IMR-90 (cell line): Measurements from ENCODE around the gene DMD. TPM values are rescaled to one million over a fixed set of nuclear protein-coding genes. Genes with fewer than 3 reads are reported as not detected.

ENCODE experiments used
- ATAC-seq: fragments of 200-7000 bp; cut with Tn5 transposase; 2 replicates; pipeline ENCODE4 v1.9.1; 2020; ENCODE audit warnings: low read depth, mild to moderate bottlenecking, moderate library complexity
- BruUV-seq: library from RNA; stranded (reverse); fragments of 400-500 nt; replicated peaks from 2 replicates; lab custom pipeline; 2021; lab: Mats Ljungman, UMichigan
- CTCF ChIA-PET: fragments of 300-600 bp; formaldehyde crosslinking; extraction: SDS; loops from one replicate; lab custom pipeline; 2021; ENCODE audit warnings: antibody characterized with exemption; lab: Yijun Ruan, JAX
- POLR2A ChIA-PET: fragments of 300-600 bp; sonication (Branson Sonifier 250); formaldehyde crosslinking; loops from one replicate; lab custom pipeline; 2022; ENCODE audit warnings: antibody characterized with exemption; ENCODE audit not compliant: unreplicated experiment; lab: Charles Lee
- DNase-seq: peaks from one replicate; pipeline ENCODE4 v3.0.0; 2013
- H2AFZ ChIP-seq: replicated peaks from 2 replicates; pipeline ENCODE3; 2013; ENCODE audit warnings: low read length, mild to moderate bottlenecking; ENCODE audit not compliant: poor library complexity
- H2AK5ac ChIP-seq: 2 replicates; pipeline ENCODE4 v1.6.1; 2013; ENCODE audit warnings: low read depth, low read length, inconsistent platforms
- H2AK9ac ChIP-seq: replicated peaks from 2 replicates; pipeline ENCODE3; 2013; ENCODE audit warnings: mild to moderate bottlenecking, low read depth, low read length, moderate library complexity; ENCODE audit not compliant: poor library complexity
- H2BK120ac ChIP-seq: 2 replicates; pipeline ENCODE4 v1.6.1; 2013; ENCODE audit warnings: low read depth, low read length, inconsistent platforms
- H2BK15ac ChIP-seq: 3 replicates; pipeline ENCODE4 v1.6.1; 2013; ENCODE audit warnings: low read depth, low read length, inconsistent platforms
- H2BK20ac ChIP-seq: 2 replicates; pipeline ENCODE4 v1.6.1; 2013; ENCODE audit warnings: low read depth, mild to moderate bottlenecking, inconsistent platforms, low read length, moderate library complexity
- H2BK5ac ChIP-seq: 2 replicates; pipeline ENCODE4 v1.6.1; 2013; ENCODE audit warnings: mild to moderate bottlenecking, low read depth, low read length, inconsistent platforms; ENCODE audit not compliant: poor library complexity, severe bottlenecking
- H3K14ac ChIP-seq: replicated peaks from 2 replicates; pipeline ENCODE4 v1.6.1; 2013; ENCODE audit warnings: low read depth, low read length, inconsistent platforms
- H3K18ac ChIP-seq: 2 replicates; pipeline ENCODE4 v1.6.1; 2013; ENCODE audit warnings: low read depth, low read length, control low read depth
- H3K23ac ChIP-seq: 2 replicates; pipeline ENCODE4 v1.6.1; 2013; ENCODE audit warnings: low read depth, low read length, inconsistent platforms
- H3K27ac ChIP-seq: 2 replicates; pipeline ENCODE4 v1.5.1; 2013; ENCODE audit warnings: mild to moderate bottlenecking, control low read depth, low read length; ENCODE audit not compliant: insufficient read depth
- H3K27me3 ChIP-seq: 2 replicates; pipeline ENCODE4 v1.6.1; 2013; ENCODE audit warnings: low read length; ENCODE audit not compliant: control insufficient read depth, insufficient read depth
- H3K36me3 ChIP-seq: 2 replicates; pipeline ENCODE4 v1.6.1; 2013; ENCODE audit warnings: low read length, mixed read lengths; ENCODE audit not compliant: control insufficient read depth, insufficient read depth
- H3K4ac ChIP-seq: 2 replicates; pipeline ENCODE4 v1.6.1; 2013; ENCODE audit warnings: low read depth, low read length, inconsistent platforms
- H3K4me1 ChIP-seq: 2 replicates; pipeline ENCODE4 v1.6.1; 2013; ENCODE audit warnings: low read length, mixed read lengths; ENCODE audit not compliant: control insufficient read depth, insufficient read depth
- H3K4me2 ChIP-seq: 2 replicates; pipeline ENCODE4 v1.6.1; 2013; ENCODE audit warnings: low read depth, mild to moderate bottlenecking, control low read depth, low read length, moderate library complexity
- H3K4me3 ChIP-seq: 2 replicates; pipeline ENCODE4 v1.5.1; 2013; ENCODE audit warnings: low read depth, mild to moderate bottlenecking, control low read depth, low read length, moderate library complexity; ENCODE audit not compliant: insufficient read depth
- H3K56ac ChIP-seq: 2 replicates; pipeline ENCODE4 v1.6.1; 2013; ENCODE audit warnings: low read length, inconsistent platforms; ENCODE audit not compliant: insufficient read depth; ENCODE audit errors: extremely low read depth
- H3K79me1 ChIP-seq, 2 experiments: 2 replicates each; pipeline ENCODE4 v1.6.1; 2013; ENCODE audit warnings: low read length in 2 of 2, inconsistent platforms in 1 of 2, low read depth in 1 of 2
- H3K9ac ChIP-seq: 2 replicates; pipeline ENCODE4 v1.6.1; 2013; ENCODE audit warnings: low read depth, low read length, control low read depth
- H3K9me1 ChIP-seq: 2 replicates; pipeline ENCODE4 v1.6.1; 2013; ENCODE audit warnings: low read length, inconsistent platforms; ENCODE audit not compliant: insufficient read depth
- H3K9me3 ChIP-seq: 2 replicates; pipeline ENCODE4 v1.6.1; 2013; ENCODE audit warnings: low read length; ENCODE audit not compliant: control insufficient read depth, insufficient read depth
- H4K20me1 ChIP-seq: 2 replicates; pipeline ENCODE4 v1.6.1; 2013; ENCODE audit warnings: low read length, inconsistent platforms; ENCODE audit not compliant: insufficient read depth
- H4K5ac ChIP-seq: 2 replicates; pipeline ENCODE4 v1.6.1; 2013; ENCODE audit warnings: mild to moderate bottlenecking, low read depth, low read length, control low read depth
- H4K8ac ChIP-seq, 2 experiments: 2 replicates each; pipeline ENCODE4 v1.6.1; 2013; ENCODE audit warnings: low read depth in 2 of 2, low read length in 2 of 2, control low read depth in 1 of 2, inconsistent platforms in 1 of 2
- H4K91ac ChIP-seq: 2 replicates; pipeline ENCODE4 v1.6.1; 2013; ENCODE audit warnings: low read depth, low read length, inconsistent platforms; ENCODE audit not compliant: insufficient read depth
- MAFK ChIP-seq: IDR thresholded peaks from 2 replicates; pipeline ENCODE4 v1.6.1; 2012; ENCODE audit warnings: low read depth, low read length, improper control_type of control experiment
- MXI1 ChIP-seq: IDR thresholded peaks from 2 replicates; pipeline ENCODE4 v1.6.1; 2012; ENCODE audit warnings: low read depth, mild to moderate bottlenecking, low read length, moderate library complexity, borderline replicate concordance
- RAD21 ChIP-seq: IDR thresholded peaks from 2 replicates; pipeline ENCODE4 v1.6.1; 2012; ENCODE audit warnings: low read length, improper control_type of control experiment
- RFX5 ChIP-seq: IDR thresholded peaks from 2 replicates; pipeline ENCODE4 v1.8.0; 2012; ENCODE audit warnings: low read depth, mild to moderate bottlenecking, low read length, moderate library complexity
- SMC3 ChIP-seq: fragments of 150-350 bp; IDR thresholded peaks from 2 replicates; pipeline ENCODE4 v1.6.1; 2016; ENCODE audit warnings: low read depth, mild to moderate bottlenecking, antibody characterized with exemption, low read length, moderate library complexity
- WGBS, 2 experiments: methylation state at CpG; one replicate each; pipeline versions ENCODE4 v1.1.5 to v1.1.7; 2013; ENCODE audit warnings: missing lambda C conversion rate in 2 of 2; ENCODE audit not compliant: insufficient read length in 1 of 2; ENCODE audit errors: extremely low coverage in 2 of 2; 5-methylcytosine and 5-hydroxymethylcytosine counted together
- dilution Hi-C: fragments of 300-500 bp; cut with HindIII; formaldehyde crosslinking; loops from one replicate; pipeline ENCODE4 v1.14.3; 2018; ENCODE audit warnings: low sequenced_read_pairs; ENCODE audit not compliant: unreplicated experiment
- in situ Hi-C: fragments of 300-500 bp; cut with MboI; formaldehyde crosslinking; loops from 3 replicates; pipeline ENCODE4 v1.14.3; 2019; ENCODE audit warnings: low sequenced_read_pairs, inconsistent platforms, mixed read lengths
- intact Hi-C: fragments of 100-400 bp; cut with micrococcal nuclease; formaldehyde crosslinking; loops from 2 replicates; pipeline ENCODE4 v1.10.0; 2022
- polyA plus RNA-seq, 3 experiments: library from polyadenylated mRNA; depleted of rRNA; stranded (reverse); fragments of >200 nt; gene quantifications; 2 replicates each; pipeline ENCODE4 v1.2.3, GENCODE V29; 2012; ENCODE audit warnings: low replicate concordance in 1 of 3
- total RNA-seq: library from RNA; depleted of rRNA; stranded (reverse); fragments of >200 nt; gene quantifications from 2 replicates; pipeline ENCODE4 v1.2.3, GENCODE V29; 2012

Gene DMD
- total and polyA plus RNA-seq, 2 of the 4 experiments (the other 2 are of a cell fraction): 6.6 to 11.8 TPM

DNA sequence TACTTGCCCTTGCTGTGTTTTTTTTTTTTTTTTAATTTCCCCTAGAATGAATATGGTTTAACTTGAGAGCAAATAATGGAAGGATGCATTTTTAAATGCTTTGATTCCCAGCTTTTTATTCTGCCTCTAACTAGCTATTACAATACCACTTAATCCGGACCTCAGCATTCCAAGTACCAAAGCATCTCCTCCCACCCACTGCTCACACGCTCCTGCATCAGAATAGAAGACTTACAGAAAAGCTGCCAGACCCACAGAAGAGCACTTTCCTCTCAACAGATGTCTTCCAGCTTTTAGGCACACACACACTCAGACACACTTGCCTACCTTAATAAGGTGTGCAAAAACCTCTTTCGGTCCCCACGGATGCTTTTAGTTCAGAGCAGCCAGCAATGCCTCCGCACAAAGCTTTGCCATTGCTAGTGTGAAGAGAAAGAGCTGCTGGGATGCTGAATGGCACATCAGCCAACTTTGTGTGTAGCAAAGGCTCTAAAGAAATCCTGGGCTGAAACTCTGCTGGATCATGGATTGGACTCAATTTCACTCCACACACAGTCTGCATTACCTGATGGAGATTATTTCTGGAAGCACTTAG lies 1056.2 kb downstream of the DMD start:
- H3K9ac ChIP-seq: no peak overlapping the region
- no peak overlapping the region for H2AFZ ChIP-seq
- no peak overlapping the region for H2BK5ac ChIP-seq
- H3K4ac ChIP-seq: no peak overlapping the region
- no peak overlapping the region for H2AK9ac ChIP-seq
- no peak overlapping the region for H3K56ac ChIP-seq
- no peak overlapping the region for H3K27ac ChIP-seq
- in situ Hi-C loops (no loop called here), intact Hi-C loops (no loop called here), dilution Hi-C loops (no loop called here)
- H3K14ac ChIP-seq: no peak overlapping the region
- no TSS peak for BruUV-seq
- WGBS, 2 experiments: 8% methylated on average over 2 of the region's 5 CpGs; no CpG with 5 or more reads in 1 of the 2 experiments
- H4K5ac ChIP-seq: no peak overlapping the region
- ATAC-seq: no peak
- H3K36me3 ChIP-seq: no peaks in the 10 kb centered on the region
- no peak overlapping the region for H3K4me3 ChIP-seq
- H3K4me2 ChIP-seq: no peak overlapping the region
- no peak overlapping the region for H4K8ac ChIP-seq
- no peak overlapping the region for H2BK120ac ChIP-seq
- no peak overlapping the region for H2AK5ac ChIP-seq
- no peaks in the 10 kb centered on the region; the same call in 1 of the 2 replicates for H3K9me3 ChIP-seq
- no peak overlapping the region for H2BK20ac ChIP-seq
- H4K20me1 ChIP-seq: no peaks in the 10 kb centered on the region
- no peaks in the 10 kb centered on the region for H3K4me1 ChIP-seq
- H3K27me3 ChIP-seq: no peaks in the 10 kb centered on the region
- H2BK15ac ChIP-seq: no peak overlapping the region
- H4K91ac ChIP-seq: no peak overlapping the region
- ChIA-PET POLR2A (interaction anchor here (0.6 kb wide), 1 partner anchor 42 kb away, joined by 3 read pairs; no protein-coding TSS in a partner anchor), CTCF (no interaction called here)
- DNase-seq: no peak
- no peaks in the 10 kb centered on the region for H3K9me1 ChIP-seq
- H3K18ac ChIP-seq: no peak overlapping the region
- H3K79me1 ChIP-seq: no peaks in the 10 kb centered on the region
- no peak overlapping the region for H3K23ac ChIP-seq
- no peak for TF ChIP-seq MAFK
- TF ChIP-seq SMC3: no peak
- TF ChIP-seq MXI1: no peak
- no peak for TF ChIP-seq RFX5
- no peak for TF ChIP-seq RAD21
